ENCODE measurements around the gene OTC.
A peak's percentile ranks its signal among the peaks of the same experiment; 100 is the strongest.

Gene OTC

GRCh38 chrX:38407126-38407525 is 54.7 kb downstream of the OTC start:
- H3K27me3 ChIP-seq (ENCODE audit: insufficient read depth, insufficient read length): no peaks in the 10 kb centered on the region

GRCh38 chrX:38409289-38409688 is 56.9 kb downstream of the OTC start:
- no peaks in the 10 kb centered on the region for H3K9me3 ChIP-seq (ENCODE audit: insufficient read depth, low read length)

More at GRCh38 chrX:38407126-38407525, 54.7 kb downstream of the OTC start:
- H3K9ac ChIP-seq (ENCODE audit: insufficient read length, low read depth): no peak overlapping the region
- H3K4me1 ChIP-seq (ENCODE audit: insufficient read depth, insufficient read length): peaks cover 4% of the 10 kb centered on the region
- H3K9me3 ChIP-seq (ENCODE audit: insufficient read depth, low read length): no peaks in the 10 kb centered on the region
- no peak for DNase-seq (ENCODE audit: low read depth, low spot score)
- TF ChIP-seq ZNF274 (IDR thresholded peaks at IDR 0.05; ENCODE audit: low read depth, low read length) (no peak), SUZ12 (IDR thresholded peaks at IDR 0.05; ENCODE audit: extremely low read depth, insufficient read depth, insufficient read length) (no peak), YY1 (IDR thresholded peaks at IDR 0.05; ENCODE audit: insufficient read depth, insufficient read length) (no peak)
- H3K36me3 ChIP-seq (ENCODE audit: insufficient read depth, insufficient read length, low read length): no peaks in the 10 kb centered on the region
- no peak overlapping the region for H3K4me3 ChIP-seq (ENCODE audit: insufficient read length, low read depth)

GRCh38 chrX:38426785-38427184 is 74.4 kb downstream of the OTC start:
- DNase-seq (ENCODE audit: low read depth, low spot score): no peak
- Histone ChIP-seq H3K9me3 (ENCODE audit: insufficient read depth, low read length) (no peaks in the 10 kb centered on the region), H3K27me3 (ENCODE audit: insufficient read depth, insufficient read length) (no peaks in the 10 kb centered on the region), H3K36me3 (ENCODE audit: insufficient read depth, insufficient read length, low read length) (no peaks in the 10 kb centered on the region), H3K4me1 (ENCODE audit: insufficient read depth, insufficient read length) (no peaks in the 10 kb centered on the region), H3K4me3 (ENCODE audit: insufficient read length, low read depth) (no peak overlapping the region), H3K9ac (ENCODE audit: insufficient read length, low read depth) (no peak overlapping the region)
- TF ChIP-seq YY1 (IDR thresholded peaks at IDR 0.05; ENCODE audit: insufficient read depth, insufficient read length) (no peak), ZNF274 (IDR thresholded peaks at IDR 0.05; ENCODE audit: low read depth, low read length) (no peak), SUZ12 (IDR thresholded peaks at IDR 0.05; ENCODE audit: extremely low read depth, insufficient read depth, insufficient read length) (no peak)

More at GRCh38 chrX:38409289-38409688, 56.9 kb downstream of the OTC start:
- H3K36me3 ChIP-seq (ENCODE audit: insufficient read depth, insufficient read length, low read length): no peaks in the 10 kb centered on the region
- no peak for TF ChIP-seq YY1 (IDR thresholded peaks at IDR 0.05; ENCODE audit: insufficient read depth, insufficient read length)
- TF ChIP-seq ZNF274 (IDR thresholded peaks at IDR 0.05; ENCODE audit: low read depth, low read length): no peak
- TF ChIP-seq SUZ12 (IDR thresholded peaks at IDR 0.05; ENCODE audit: extremely low read depth, insufficient read depth, insufficient read length): no peak
- no peak overlapping the region for H3K9ac ChIP-seq (ENCODE audit: insufficient read length, low read depth)
- no peaks in the 10 kb centered on the region for H3K27me3 ChIP-seq (ENCODE audit: insufficient read depth, insufficient read length)
- no peak overlapping the region for H3K4me3 ChIP-seq (ENCODE audit: insufficient read length, low read depth)
- peaks cover 4% of the 10 kb centered on the region for H3K4me1 ChIP-seq (ENCODE audit: insufficient read depth, insufficient read length)
- DNase-seq (ENCODE audit: low read depth, low spot score): peak; percentile 46

- Histone ChIP-seq H3K4me1 (ENCODE audit: insufficient read depth, insufficient read length) (no peaks in the 10 kb centered on the region), H3K9me3 (ENCODE audit: insufficient read depth, low read length) (no peaks in the 10 kb centered on the region), H3K36me3 (ENCODE audit: insufficient read depth, insufficient read length, low read length) (no peaks in the 10 kb centered on the region), H3K4me3 (ENCODE audit: insufficient read length, low read depth) (no peak overlapping the region), H3K9ac (ENCODE audit: insufficient read length, low read depth) (no peak overlapping the region), H3K27me3 (ENCODE audit: insufficient read depth, insufficient read length) (no peaks in the 10 kb centered on the region)
- TF ChIP-seq ZNF274 (IDR thresholded peaks at IDR 0.05; ENCODE audit: low read depth, low read length) (no peak), YY1 (IDR thresholded peaks at IDR 0.05; ENCODE audit: insufficient read depth, insufficient read length) (no peak), SUZ12 (IDR thresholded peaks at IDR 0.05; ENCODE audit: extremely low read depth, insufficient read depth, insufficient read length) (no peak)
- DNase-seq (ENCODE audit: low read depth, low spot score): no peak
Observed at GRCh38 chrX:38431525-38431924, 79.1 kb downstream of the OTC start.

- DNase-seq (ENCODE audit: low read depth, low spot score): no peak
- Histone ChIP-seq H3K9ac (ENCODE audit: insufficient read length, low read depth) (no peak overlapping the region), H3K4me3 (ENCODE audit: insufficient read length, low read depth) (no peak overlapping the region), H3K36me3 (ENCODE audit: insufficient read depth, insufficient read length, low read length) (no peaks in the 10 kb centered on the region), H3K9me3 (ENCODE audit: insufficient read depth, low read length) (no peaks in the 10 kb centered on the region), H3K4me1 (ENCODE audit: insufficient read depth, insufficient read length) (no peaks in the 10 kb centered on the region), H3K27me3 (ENCODE audit: insufficient read depth, insufficient read length) (no peaks in the 10 kb centered on the region)
- no peak for TF ChIP-seq ZNF274 (IDR thresholded peaks at IDR 0.05; ENCODE audit: low read depth, low read length)
- TF ChIP-seq YY1 (IDR thresholded peaks at IDR 0.05; ENCODE audit: insufficient read depth, insufficient read length): no peak
- TF ChIP-seq SUZ12 (IDR thresholded peaks at IDR 0.05; ENCODE audit: extremely low read depth, insufficient read depth, insufficient read length): no peak
Observed at GRCh38 chrX:38435130-38435529, 82.7 kb downstream of the OTC start.

- DNase-seq (ENCODE audit: low read depth, low spot score): no peak
- Histone ChIP-seq H3K9me3 (ENCODE audit: insufficient read depth, low read length) (no peaks in the 10 kb centered on the region), H3K27me3 (ENCODE audit: insufficient read depth, insufficient read length) (no peaks in the 10 kb centered on the region), H3K9ac (ENCODE audit: insufficient read length, low read depth) (no peak overlapping the region), H3K36me3 (ENCODE audit: insufficient read depth, insufficient read length, low read length) (no peaks in the 10 kb centered on the region), H3K4me3 (ENCODE audit: insufficient read length, low read depth) (no peak overlapping the region), H3K4me1 (ENCODE audit: insufficient read depth, insufficient read length) (no peaks in the 10 kb centered on the region)
- TF ChIP-seq SUZ12 (IDR thresholded peaks at IDR 0.05; ENCODE audit: extremely low read depth, insufficient read depth, insufficient read length) (no peak), ZNF274 (IDR thresholded peaks at IDR 0.05; ENCODE audit: low read depth, low read length) (no peak), YY1 (IDR thresholded peaks at IDR 0.05; ENCODE audit: insufficient read depth, insufficient read length) (no peak)
Observed at GRCh38 chrX:38437093-38437492, 84.7 kb downstream of the OTC start.

- H3K27me3 ChIP-seq (ENCODE audit: insufficient read depth, insufficient read length): no peaks in the 10 kb centered on the region
- no peak overlapping the region for H3K4me3 ChIP-seq (ENCODE audit: insufficient read length, low read depth)
- no peak for TF ChIP-seq ZNF274 (IDR thresholded peaks at IDR 0.05; ENCODE audit: low read depth, low read length)
- no peak for TF ChIP-seq SUZ12 (IDR thresholded peaks at IDR 0.05; ENCODE audit: extremely low read depth, insufficient read depth, insufficient read length)
- no peak for TF ChIP-seq YY1 (IDR thresholded peaks at IDR 0.05; ENCODE audit: insufficient read depth, insufficient read length)
- H3K36me3 ChIP-seq (ENCODE audit: insufficient read depth, insufficient read length, low read length): no peaks in the 10 kb centered on the region
- peak; percentile 13 for DNase-seq (ENCODE audit: low read depth, low spot score)
- H3K9ac ChIP-seq (ENCODE audit: insufficient read length, low read depth): no peak overlapping the region
- H3K9me3 ChIP-seq (ENCODE audit: insufficient read depth, low read length): no peaks in the 10 kb centered on the region
- no peaks in the 10 kb centered on the region for H3K4me1 ChIP-seq (ENCODE audit: insufficient read depth, insufficient read length)
Observed at GRCh38 chrX:38438321-38438720, 85.9 kb downstream of the OTC start.
